MM.1S (cell line): ENCODE data around the gene DDI2.

Experiments used
- DNase-seq: peaks from one replicate; pipeline ENCODE4 v3.0.0-alpha.2; 2015
- H2AFZ ChIP-seq: fragments of 300-600 bp; sonication (generic); 2 replicates; pipeline ENCODE4 v1.6.0; 2016; ENCODE audit warnings: antibody characterized with exemption, low read length
- H3F3A ChIP-seq: fragments of 300-600 bp; sonication (generic); 2 replicates; pipeline ENCODE4 v1.6.1; 2016; ENCODE audit warnings: mild to moderate bottlenecking, antibody characterized with exemption, low read length, moderate library complexity, mixed read lengths; ENCODE audit not compliant: insufficient read depth
- H3K27ac ChIP-seq: fragments of 300-600 bp; sonication (generic); 2 replicates; pipeline ENCODE4 v1.5.1; 2016; ENCODE audit warnings: mild to moderate bottlenecking, low read length
- H3K27me3 ChIP-seq: fragments of 300-600 bp; sonication (generic); replicated peaks from 2 replicates; pipeline ENCODE4 v1.6.0; 2016; ENCODE audit warnings: low read length; ENCODE audit not compliant: insufficient read depth
- H3K36me3 ChIP-seq: fragments of 300-600 bp; sonication (generic); replicated peaks from 2 replicates; pipeline ENCODE4 v1.6.1; 2016; ENCODE audit warnings: mild to moderate bottlenecking, low read length, mixed read lengths; ENCODE audit not compliant: insufficient read depth
- H3K4me1 ChIP-seq: fragments of 300-600 bp; sonication (generic); 2 replicates; pipeline ENCODE4 v1.6.1; 2016; ENCODE audit warnings: low read length, mixed read lengths
- H3K4me2 ChIP-seq: fragments of 300-600 bp; sonication (generic); 2 replicates; pipeline ENCODE4 v1.6.0; 2016; ENCODE audit warnings: low read depth, low read length
- H3K4me3 ChIP-seq: fragments of 300-600 bp; sonication (generic); 2 replicates; pipeline ENCODE4 v1.5.1; 2016; ENCODE audit warnings: low read length, mixed read lengths
- H3K79me2 ChIP-seq: fragments of 300-600 bp; sonication (generic); 2 replicates; pipeline ENCODE4 v1.6.1; 2016; ENCODE audit warnings: mixed run types, low read length, mixed read lengths
- H3K9ac ChIP-seq: fragments of 300-600 bp; sonication (generic); 2 replicates; pipeline ENCODE4 v1.6.1; 2016; ENCODE audit warnings: low read length, mixed read lengths
- H3K9me2 ChIP-seq: fragments of 300-600 bp; sonication (generic); replicated peaks from 2 replicates; pipeline ENCODE4 v1.6.1; 2016; ENCODE audit warnings: mild to moderate bottlenecking, low read length, mixed read lengths; ENCODE audit not compliant: insufficient read depth
- H3K9me3 ChIP-seq: fragments of 300-600 bp; sonication (generic); replicated peaks from 2 replicates; pipeline ENCODE4 v1.6.1; 2016; ENCODE audit warnings: mild to moderate bottlenecking, low read length, mixed read lengths; ENCODE audit not compliant: insufficient read depth
- H4K20me1 ChIP-seq: fragments of 300-600 bp; sonication (generic); 2 replicates; pipeline ENCODE4 v1.6.1; 2016; ENCODE audit warnings: mild to moderate bottlenecking, low read length, moderate library complexity, mixed read lengths; ENCODE audit not compliant: insufficient read depth
- EZH2 ChIP-seq: fragments of 300-600 bp; sonication (generic); optimal IDR thresholded peaks from 2 replicates; pipeline ENCODE3; 2017; ENCODE audit warnings: low read depth, mild to moderate bottlenecking, antibody characterized with exemption, low read length, mixed read lengths
- EZH2phosphoT487 ChIP-seq: fragments of 300-600 bp; sonication (generic); IDR thresholded peaks from 2 replicates; pipeline ENCODE4 v1.6.1; 2018; ENCODE audit warnings: antibody characterized with exemption, low read length
- TF ChIP-seq, protein P1 (sequence below): fragments of 300-600 bp; sonication (generic); IDR thresholded peaks from 2 replicates; pipeline ENCODE4 v1.5.1; 2016; ENCODE audit warnings: antibody characterized with exemption, low read length, mixed read lengths

Gene DDI2

DNA sequence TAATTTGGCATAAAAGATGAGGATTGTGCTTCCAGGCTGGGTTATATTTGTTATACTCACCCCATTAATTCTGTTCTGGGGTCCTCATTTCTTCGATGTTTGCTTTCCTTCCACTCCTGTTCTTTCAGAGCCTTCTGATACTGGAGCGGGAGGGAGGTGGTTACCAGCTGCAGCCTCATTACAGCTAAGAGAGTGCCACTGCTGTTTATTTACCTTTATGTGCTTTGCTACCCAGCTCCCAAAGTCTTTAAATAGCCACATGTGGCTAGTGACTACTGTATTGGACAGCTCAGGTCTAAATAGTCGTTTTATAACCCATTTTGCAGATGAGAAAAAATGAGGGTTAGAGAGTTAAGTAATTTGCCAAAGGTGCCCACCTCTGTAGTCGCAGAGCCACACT, 92.0 kb downstream of the DDI2 start:
- Histone ChIP-seq H3K27me3 (no peaks in the 10 kb centered on the region), H3K9me3 (no peaks in the 10 kb centered on the region), H3K9me2 (no peaks in the 10 kb centered on the region), H3K27ac (no peak overlapping the region), H3K79me2 (peaks cover 74% of the 10 kb centered on the region), H3K9ac (no peak overlapping the region), H3K36me3 (no peaks in the 10 kb centered on the region), H3K4me2 (no peak overlapping the region), H3K4me1 (no peaks in the 10 kb centered on the region), H3K4me3 (no peak overlapping the region), H2AFZ (no peak overlapping the region), H3F3A (no peaks in the 10 kb centered on the region), H4K20me1 (no peaks in the 10 kb centered on the region)
- DNase-seq: no peak
- no peak for TF ChIP-seq EZH2phosphoT487
- TF ChIP-seq, protein P1, sequence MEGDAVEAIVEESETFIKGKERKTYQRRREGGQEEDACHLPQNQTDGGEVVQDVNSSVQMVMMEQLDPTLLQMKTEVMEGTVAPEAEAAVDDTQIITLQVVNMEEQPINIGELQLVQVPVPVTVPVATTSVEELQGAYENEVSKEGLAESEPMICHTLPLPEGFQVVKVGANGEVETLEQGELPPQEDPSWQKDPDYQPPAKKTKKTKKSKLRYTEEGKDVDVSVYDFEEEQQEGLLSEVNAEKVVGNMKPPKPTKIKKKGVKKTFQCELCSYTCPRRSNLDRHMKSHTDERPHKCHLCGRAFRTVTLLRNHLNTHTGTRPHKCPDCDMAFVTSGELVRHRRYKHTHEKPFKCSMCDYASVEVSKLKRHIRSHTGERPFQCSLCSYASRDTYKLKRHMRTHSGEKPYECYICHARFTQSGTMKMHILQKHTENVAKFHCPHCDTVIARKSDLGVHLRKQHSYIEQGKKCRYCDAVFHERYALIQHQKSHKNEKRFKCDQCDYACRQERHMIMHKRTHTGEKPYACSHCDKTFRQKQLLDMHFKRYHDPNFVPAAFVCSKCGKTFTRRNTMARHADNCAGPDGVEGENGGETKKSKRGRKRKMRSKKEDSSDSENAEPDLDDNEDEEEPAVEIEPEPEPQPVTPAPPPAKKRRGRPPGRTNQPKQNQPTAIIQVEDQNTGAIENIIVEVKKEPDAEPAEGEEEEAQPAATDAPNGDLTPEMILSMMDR: no peak
- no peak for TF ChIP-seq EZH2

- Histone ChIP-seq H3F3A (no peaks in the 10 kb centered on the region), H3K9ac (no peak overlapping the region), H2AFZ (no peak overlapping the region), H3K36me3 (no peaks in the 10 kb centered on the region), H3K79me2 (peaks cover 61% of the 10 kb centered on the region), H3K27ac (no peak overlapping the region), H3K4me1 (no peaks in the 10 kb centered on the region), H3K9me3 (no peaks in the 10 kb centered on the region), H3K27me3 (no peaks in the 10 kb centered on the region), H3K4me2 (no peak overlapping the region), H3K9me2 (no peaks in the 10 kb centered on the region), H4K20me1 (no peaks in the 10 kb centered on the region), H3K4me3 (no peak overlapping the region)
- TF ChIP-seq, protein P1: no peak
- TF ChIP-seq EZH2phosphoT487: no peak
- TF ChIP-seq EZH2: no peak
- DNase-seq: no peak
Observed at GRCh38 chr1:15712168-15712567, 94.9 kb downstream of the DDI2 start.

DNA sequence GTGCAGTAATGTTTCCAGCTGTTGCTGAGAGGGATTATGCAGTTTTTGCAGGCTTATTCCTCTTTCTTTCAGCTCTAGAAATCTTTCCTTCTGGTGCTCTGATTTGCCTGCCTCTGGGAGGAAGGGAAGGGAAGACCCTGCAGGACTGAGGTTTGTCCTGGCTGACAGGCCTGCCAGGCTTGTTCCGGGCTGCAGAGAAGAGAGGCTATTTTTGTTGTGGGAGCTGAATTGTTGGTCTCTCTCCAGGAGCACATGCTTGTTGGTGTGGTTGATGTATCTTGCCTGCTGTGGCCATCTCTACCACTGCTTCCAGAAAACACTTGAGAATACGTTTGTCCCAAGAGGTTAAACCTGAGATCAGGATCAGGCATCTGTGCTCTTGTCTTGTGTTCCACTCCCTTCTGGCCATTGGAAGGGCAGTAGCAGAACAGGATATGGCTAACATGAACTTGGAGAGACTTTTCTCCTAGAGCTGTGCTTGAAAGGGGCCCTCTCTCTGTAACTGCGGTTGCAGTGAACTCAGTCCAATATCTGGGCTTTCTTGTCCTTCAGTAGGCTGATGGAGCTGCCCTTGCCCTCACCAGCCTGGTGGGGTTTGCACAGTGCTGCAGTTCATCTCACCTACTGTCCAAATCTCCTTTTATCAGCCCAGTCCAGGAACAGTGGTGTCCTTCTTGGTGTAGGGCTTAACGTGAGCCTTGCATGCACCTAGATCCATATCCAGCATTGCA, 97.3 kb downstream of the DDI2 start:
- Histone ChIP-seq H3K27me3 (no peaks in the 10 kb centered on the region), H3K9me3 (no peaks in the 10 kb centered on the region), H3K79me2 (peaks cover 41% of the 10 kb centered on the region), H3K9me2 (no peaks in the 10 kb centered on the region), H4K20me1 (no peaks in the 10 kb centered on the region), H3K27ac (no peak overlapping the region), H3K4me1 (no peaks in the 10 kb centered on the region), H3K4me3 (no peak overlapping the region), H3K36me3 (no peaks in the 10 kb centered on the region), H3K4me2 (no peak overlapping the region), H3F3A (no peaks in the 10 kb centered on the region), H3K9ac (no peak overlapping the region), H2AFZ (no peak overlapping the region)
- no peak for TF ChIP-seq EZH2
- TF ChIP-seq, protein P1: no peak
- TF ChIP-seq EZH2phosphoT487: no peak
- no peak for DNase-seq
